Frontal cortex (tissue), 4 donors: ENCODE results near the gene TTBK2. TPM values are rescaled to one million over a fixed set of nuclear protein-coding genes. Genes with fewer than 3 reads are reported as not detected.
"Not testable (repeated sequence)": the region's sequence is repeated elsewhere in the genome, so short reads cannot be mapped to it uniquely, and the experiment has no call there.

Experiments
- DNase-seq, 2 donors: peaks; one replicate each; pipeline ENCODE4 v3.0.0; 2012; ENCODE audit warnings: low spot score in 2 of 2
- FAIRE-seq: peaks from 2 replicates; lab custom pipeline; 2012; peaks lifted over from hg19 to GRCh38; lab: Jason Lieb, UNC
- total RNA-seq: library from RNA; depleted of rRNA; stranded (reverse); fragments of >200 nt; gene quantifications from one replicate; pipeline ENCODE4 v1.2.3, GENCODE V29; 2014
- donor health status: control.
- donor health status: control.
- donor health status: control.

Gene TTBK2
- 30.6 TPM for total RNA-seq

- FAIRE-seq = peak; percentile 73
- peak; percentile 89 to 90 for DNase-seq
These were observed at the start of gene TTBK2 for GRCh38 chr15:42920519-42921341. TSS of gene TTBK2 (minus strand) at chr15:42920778. CDS start at chr15:42878617, 42,161 bp downstream.

DNA sequence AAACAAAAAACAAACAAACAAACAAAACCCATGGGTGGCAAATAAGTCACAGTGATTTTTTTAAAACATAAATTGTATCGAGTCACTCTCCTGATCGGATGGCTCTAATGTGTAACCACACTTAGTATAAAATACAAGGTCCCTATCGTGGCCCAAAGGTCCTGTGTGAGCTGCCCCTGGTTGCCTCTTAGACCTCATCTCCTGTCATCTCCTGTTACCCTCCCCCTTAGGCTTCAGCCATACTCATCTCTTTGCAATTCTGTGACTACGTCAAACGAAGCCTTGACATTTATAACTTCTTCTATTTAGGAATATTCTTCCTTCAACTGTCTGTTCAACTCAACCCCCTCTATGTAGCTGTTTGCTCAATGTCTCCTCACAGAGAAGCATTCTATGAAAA, 43.9 kb upstream of the TTBK2 start:
- DNase-seq (no peak), FAIRE-seq (no peak)

- no peak for DNase-seq
- no peak for FAIRE-seq
These were observed 34.9 kb upstream of the TTBK2 start for GRCh38 chr15:42955518-42955917.

GRCh38 chr15:42954291-42954690, 33.7 kb upstream of the TTBK2 start:
- DNase-seq (no peak), FAIRE-seq (no peak)

GRCh38 chr15:42948898-42949297, 28.3 kb upstream of the TTBK2 start:
- not testable (repeated sequence) for DNase-seq, FAIRE-seq

DNA sequence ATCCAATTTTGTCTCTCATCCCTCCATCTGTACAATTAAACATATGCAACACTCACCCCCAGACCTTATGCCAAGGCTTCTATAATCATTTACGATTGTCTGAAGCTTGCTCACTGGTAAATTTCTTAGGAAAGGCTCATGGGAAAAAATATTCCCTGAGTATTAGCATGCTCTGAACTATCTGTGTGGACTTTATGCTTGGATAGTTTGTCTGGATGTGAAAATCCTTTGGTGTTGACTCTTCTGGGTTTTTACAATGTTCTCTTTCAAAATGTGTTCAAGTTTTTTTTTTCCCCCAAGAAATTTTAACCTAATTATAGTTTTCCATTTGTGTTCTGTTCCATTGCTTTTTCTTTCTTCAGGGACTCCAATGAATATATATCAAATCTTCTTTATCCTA, 19.9 kb upstream of the TTBK2 start:
- FAIRE-seq = no peak
- no peak for DNase-seq

DNA sequence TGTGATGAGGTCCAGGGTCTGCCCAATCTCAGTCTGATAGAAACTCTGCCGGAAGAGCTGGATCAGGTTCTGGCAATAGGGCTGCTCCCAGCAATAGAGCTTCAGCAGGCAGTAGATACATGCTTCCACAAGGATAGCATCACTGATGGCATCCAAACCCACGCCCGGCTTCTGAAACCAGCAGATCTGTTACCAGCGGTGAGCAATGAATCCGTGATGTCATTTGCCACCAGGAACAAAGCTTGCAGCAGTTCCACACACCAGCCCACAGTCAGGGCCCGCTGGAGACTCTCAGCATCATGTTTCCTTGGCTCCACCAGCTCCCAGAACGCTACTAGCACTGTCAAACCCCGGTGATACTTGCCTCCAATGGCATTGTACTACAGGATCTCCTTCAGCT, 19.3 kb upstream of the TTBK2 start:
- no peak for FAIRE-seq
- no peak for DNase-seq

GRCh38 chr15:42937143-42937542, 16.6 kb upstream of the TTBK2 start:
- DNase-seq (no peak), FAIRE-seq (no peak)

DNA sequence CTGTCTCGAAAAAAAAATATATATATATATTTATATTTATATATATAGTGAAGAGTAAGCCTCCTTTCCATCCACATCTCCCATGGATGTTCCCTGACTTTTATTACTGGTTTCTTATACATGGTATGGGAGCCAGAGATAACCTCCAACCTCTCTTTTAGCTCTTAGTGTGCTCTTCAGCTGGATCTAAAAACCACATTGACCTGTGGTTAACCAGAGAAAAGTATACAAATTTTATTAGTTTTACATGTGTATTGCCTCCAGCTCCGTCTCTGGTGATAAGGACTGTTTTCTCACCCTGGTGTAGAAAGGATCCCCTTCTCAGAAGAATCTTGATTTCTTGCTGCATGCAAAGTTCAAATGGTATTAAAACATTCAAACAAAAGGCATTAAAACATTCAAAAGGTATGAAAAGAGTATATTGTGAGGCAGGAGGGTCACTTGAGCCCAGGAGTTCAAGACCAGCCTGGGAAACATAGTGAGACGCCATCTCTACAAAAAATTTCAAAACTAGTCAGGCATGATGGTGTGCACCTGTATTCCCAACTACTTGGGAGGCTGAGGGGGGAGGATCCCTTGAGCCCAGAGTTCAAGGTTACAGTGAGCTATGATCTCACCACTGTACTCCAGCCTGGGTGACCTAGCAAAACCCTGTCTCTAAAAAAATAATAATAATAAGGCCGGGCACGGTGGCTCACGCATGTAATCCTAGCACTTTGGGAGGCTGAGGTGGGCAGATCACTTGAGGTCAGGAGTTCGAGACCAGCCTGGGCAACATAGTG, 13.5 kb upstream of the TTBK2 start:
- FAIRE-seq (no peak), DNase-seq (no peak)

DNA sequence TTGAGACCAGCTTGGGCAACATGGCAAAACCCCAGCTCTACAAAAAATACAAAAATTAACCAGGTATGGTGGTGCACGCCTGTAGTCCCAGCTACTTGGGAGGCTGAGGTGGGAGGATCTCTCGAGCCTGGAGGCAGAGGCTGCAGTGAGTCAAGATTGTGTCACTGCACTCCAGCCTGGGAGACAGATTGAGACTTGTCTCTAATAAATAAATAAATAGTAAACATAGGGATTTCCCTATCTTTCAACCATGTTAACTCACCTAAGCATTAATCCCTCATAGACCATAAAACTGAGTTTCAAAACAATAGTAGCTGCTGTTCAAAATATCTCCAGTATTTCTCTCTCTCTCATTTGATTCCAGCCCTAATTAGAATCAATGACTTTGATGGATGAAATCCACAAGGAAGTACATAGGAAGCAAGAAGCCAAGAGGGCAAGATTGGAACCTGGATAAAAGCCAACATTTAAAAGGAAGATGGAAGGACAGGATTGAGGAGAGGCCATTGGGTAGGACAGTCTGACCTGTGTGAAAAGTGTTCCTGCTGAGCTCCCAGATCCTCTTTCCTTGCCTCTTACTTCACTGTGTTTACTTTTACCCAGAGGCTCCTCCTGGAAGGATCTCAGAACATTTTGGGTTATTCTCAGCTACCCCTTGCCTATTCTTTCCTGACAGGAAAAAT, 12.4 kb upstream of the TTBK2 start:
- no peak for FAIRE-seq
- no peak for DNase-seq

GRCh38 chr15:42931702-42932486, 11.3 kb upstream of the TTBK2 start:
- DNase-seq = no peak

GRCh38 chr15:42929306-42929848, 8.8 kb upstream of the TTBK2 start:
- no peak for FAIRE-seq

More at GRCh38 chr15:42931702-42932486, 11.3 kb upstream of the TTBK2 start:
- FAIRE-seq = no peak

GRCh38 chr15:42921342-42921731, 759 bp upstream of the TTBK2 start:
- no peak for DNase-seq
- FAIRE-seq = no peak

More at GRCh38 chr15:42929306-42929848, 8.8 kb upstream of the TTBK2 start:
- no peak for DNase-seq

GRCh38 chr15:42919799-42920518, 619 bp downstream of the TTBK2 start:
- FAIRE-seq (no peak), DNase-seq (no peak)

DNA sequence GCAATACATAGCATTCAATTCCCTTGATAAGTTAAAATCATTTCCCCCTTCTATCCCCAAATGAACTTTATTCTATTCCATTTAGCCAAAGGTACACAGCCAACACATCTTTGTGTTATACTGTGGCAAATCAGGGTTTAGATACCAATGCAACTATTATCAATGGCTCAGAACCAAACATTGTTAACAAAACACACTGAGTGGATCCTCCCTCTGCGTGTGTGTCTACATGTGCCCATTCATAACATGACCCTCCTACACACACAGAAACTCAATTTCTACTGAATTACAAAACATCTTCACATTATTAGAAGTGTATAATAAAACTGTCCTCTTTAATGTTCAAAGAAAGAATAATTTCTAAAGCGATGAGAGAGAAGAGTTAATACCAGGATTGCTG, 1.3 kb downstream of the TTBK2 start:
- DNase-seq (no peak), FAIRE-seq (no peak)

GRCh38 chr15:42918047-42918446, 2.5 kb downstream of the TTBK2 start:
- FAIRE-seq = no peak
- no peak for DNase-seq

GRCh38 chr15:42915654-42916315, 4.8 kb downstream of the TTBK2 start:
- no peak for FAIRE-seq
- no peak for DNase-seq

- no peak for FAIRE-seq
- no peak for DNase-seq
These were observed 5.7 kb downstream of the TTBK2 start for GRCh38 chr15:42914728-42915497.
